GM23338 (cell line): Measurements from ENCODE around the gene NRIP1. TPM values are rescaled to one million over a fixed set of nuclear protein-coding genes. Genes with fewer than 3 reads are reported as not detected.

ENCODE experiments used
- ATAC-seq: fragments of 200-7000 bp; cut with Tn5 transposase; 3 replicates; pipeline ENCODE4 v1.9.1; 2020
- DNase-seq: peaks from one replicate; pipeline ENCODE4 v3.0.0-alpha.2; 2015; ENCODE audit warnings: low spot score
- H2AFZ ChIP-seq: fragments of 200-600 bp; sonication (generic); 2 replicates; pipeline ENCODE4 v1.8.0; 2016; ENCODE audit warnings: antibody characterized with exemption, mild to moderate bottlenecking, moderate library complexity
- H3F3A ChIP-seq: fragments of 200-600 bp; sonication (generic); replicated peaks from 2 replicates; pipeline ENCODE4 v1.8.0; 2017; ENCODE audit warnings: antibody characterized with exemption, mixed run types, low read depth
- H3K27ac ChIP-seq: fragments of 200-600 bp; sonication (generic); 2 replicates; pipeline ENCODE4 v1.6.1; 2016; ENCODE audit warnings: low read depth
- H3K27me3 ChIP-seq: fragments of 200-600 bp; sonication (generic); 2 replicates; pipeline ENCODE4 v1.8.0; 2016; ENCODE audit warnings: mild to moderate bottlenecking, mixed run types, moderate library complexity; ENCODE audit not compliant: insufficient read depth
- H3K36me3 ChIP-seq: fragments of 200-600 bp; sonication (generic); 2 replicates; pipeline ENCODE4 v1.8.0; 2016; ENCODE audit warnings: mild to moderate bottlenecking; ENCODE audit not compliant: insufficient read depth
- H3K4me1 ChIP-seq: fragments of 200-600 bp; sonication (generic); 2 replicates; pipeline ENCODE4 v1.8.0; 2016; ENCODE audit warnings: mild to moderate bottlenecking, moderate library complexity; ENCODE audit not compliant: insufficient read depth
- H3K4me2 ChIP-seq: fragments of 200-600 bp; sonication (generic); 2 replicates; pipeline ENCODE4 v1.7.1; 2017; ENCODE audit warnings: mixed run types
- H3K4me3 ChIP-seq: fragments of 200-600 bp; sonication (generic); 2 replicates; pipeline ENCODE4 v1.6.1; 2016; ENCODE audit warnings: mixed run types
- H3K79me2 ChIP-seq: fragments of 200-600 bp; sonication (generic); replicated peaks from 2 replicates; pipeline ENCODE4 v1.8.0; 2017; ENCODE audit warnings: mild to moderate bottlenecking; ENCODE audit not compliant: insufficient read depth
- H3K9me2 ChIP-seq: fragments of 200-600 bp; sonication (generic); 2 replicates; pipeline ENCODE4 v1.8.0; 2017; ENCODE audit not compliant: insufficient read depth
- H4K20me1 ChIP-seq: fragments of 200-600 bp; sonication (generic); replicated peaks from 2 replicates; pipeline ENCODE4 v1.8.0; 2017; ENCODE audit warnings: mild to moderate bottlenecking; ENCODE audit not compliant: insufficient read depth
- H3K27ac Mint-ChIP-seq: 2 replicates; pipeline ENCODE4 v1.8.0; 2020; ENCODE audit warnings: inconsistent platforms, mild to moderate bottlenecking, moderate library complexity, mixed read lengths
- H3K27me3 Mint-ChIP-seq: 3 replicates; pipeline ENCODE4 v1.8.0; 2022; ENCODE audit warnings: low read depth, mild to moderate bottlenecking, moderate library complexity, mixed read lengths, inconsistent platforms; ENCODE audit not compliant: insufficient read depth, poor library complexity
- H3K36me3 Mint-ChIP-seq: 3 replicates; pipeline ENCODE4 v1.8.0; 2021; ENCODE audit warnings: low read depth, mild to moderate bottlenecking, inconsistent platforms, moderate library complexity, mixed read lengths
- H3K4me1 Mint-ChIP-seq: 3 replicates; pipeline ENCODE4 v1.8.0; 2020; ENCODE audit warnings: mild to moderate bottlenecking, inconsistent platforms, mixed read lengths
- H3K4me3 Mint-ChIP-seq: 3 replicates; pipeline ENCODE4 v1.8.0; 2021; ENCODE audit warnings: moderate library complexity, mild to moderate bottlenecking, inconsistent platforms, mixed read lengths
- H3K9me3 Mint-ChIP-seq: 3 replicates; pipeline ENCODE4 v1.8.0; 2020; ENCODE audit warnings: moderate library complexity, mild to moderate bottlenecking, inconsistent platforms, mixed read lengths
- CREB1 ChIP-seq: fragments of 250-450 bp; sonication (Bioruptor Pico); IDR thresholded peaks from 2 replicates; pipeline ENCODE4 v1.5.0; 2020; ENCODE audit warnings: low read depth, mild to moderate bottlenecking, moderate library complexity
- EZH2phosphoT487 ChIP-seq: fragments of 200-600 bp; sonication (generic); IDR thresholded peaks from one replicate; pipeline ENCODE4 v1.8.1; 2018; ENCODE audit warnings: antibody characterized with exemption; ENCODE audit not compliant: unreplicated experiment
- NANOG ChIP-seq: IDR thresholded peaks from 2 replicates; pipeline ENCODE4 v1.6.1; 2016; ENCODE audit warnings: antibody characterized with exemption, borderline replicate concordance
- POLR2AphosphoS5 ChIP-seq: IDR thresholded peaks from 2 replicates; pipeline ENCODE4 v1.6.1; 2016; ENCODE audit warnings: antibody characterized with exemption, low read depth
- ZNF114 ChIP-seq: fragments of 250-450 bp; sonication (Bioruptor Pico); IDR thresholded peaks from 2 replicates; pipeline ENCODE4 v1.5.0; 2020; ENCODE audit warnings: mild to moderate bottlenecking, moderate library complexity
- ZNF462 ChIP-seq: fragments of 250-450 bp; sonication (Bioruptor Pico); IDR thresholded peaks from 2 replicates; pipeline ENCODE4 v1.5.0; 2020; ENCODE audit warnings: mild to moderate bottlenecking, moderate library complexity
- polyA plus RNA-seq: library from polyadenylated mRNA; unstranded; fragments of >200 nt; fragmentation: Nextera tagmentation; extraction: Ambion mirVana; gene quantifications from 2 replicates; pipeline ENCODE4 v1.2.1, GENCODE V29; 2016
- total RNA-seq: library from RNA; depleted of rRNA; stranded (reverse); fragments of >200 nt; shearing (Covaris generic); gene quantifications from 2 replicates; pipeline ENCODE4 v1.2.3, GENCODE V29; 2014

Gene NRIP1
- total and polyA plus RNA-seq, 2 experiments from 2014 or later, result 3.0 to 9.0 TPM

- Histone ChIP-seq H3K79me2 (no peaks in the 10 kb centered on the region), H3K4me2 (no peak overlapping the region), H3K4me1 (peaks cover 9% of the 10 kb centered on the region), H3K27me3 (no peaks in the 10 kb centered on the region), H3K36me3 (no peaks in the 10 kb centered on the region), H2AFZ (no peak overlapping the region), H3K9me2 (no peaks in the 10 kb centered on the region), H3K4me3 (no peak overlapping the region), H3F3A (no peaks in the 10 kb centered on the region), H4K20me1 (no peaks in the 10 kb centered on the region), H3K27ac (no peak overlapping the region)
- no peak for DNase-seq
- ATAC-seq, result no peak
- Mint-ChIP-seq H3K9me3 (0 out of 3 replicates have a peak, but pooled peaks cover 4% of the 10 kb centered on the region), H3K27ac (no peak overlapping the region), H3K36me3 (peaks cover 13% of the 10 kb centered on the region), H3K27me3 (no peaks in the 10 kb centered on the region), H3K4me3 (no peak overlapping the region), H3K4me1 (peaks cover 8% of the 10 kb centered on the region; the same call in 2 of the 3 replicates)
- no peak for TF ChIP-seq ZNF462 (CRISPR knock-in tag)
Measured at GRCh38 chr21:14972678-14973077, 92.1 kb downstream of the NRIP1 start.

DNA sequence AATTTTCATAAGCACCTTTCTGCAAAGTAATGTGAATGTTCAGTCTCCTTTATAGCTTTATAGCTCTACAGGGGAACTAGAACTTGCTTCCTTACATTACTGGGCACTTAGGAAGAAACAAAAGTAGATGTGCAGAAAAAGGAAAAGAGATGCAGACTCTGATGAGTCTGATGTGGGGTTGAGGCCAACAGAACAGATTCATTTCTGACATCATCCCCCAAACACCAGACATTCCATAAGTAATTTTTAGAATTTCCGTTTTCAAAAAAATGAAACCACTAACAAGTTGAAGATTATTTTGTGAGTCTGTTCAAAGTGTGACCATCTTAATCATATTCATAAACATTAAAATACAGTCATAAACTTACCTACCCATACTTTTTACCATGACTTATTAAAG, 96.0 kb downstream of the NRIP1 start:
- no peaks in the 10 kb centered on the region for H3K79me2 ChIP-seq
- no peaks in the 10 kb centered on the region for H3K36me3 ChIP-seq
- H3K27me3 ChIP-seq, result no peaks in the 10 kb centered on the region
- H3K9me3 Mint-ChIP-seq, result 0 out of 3 replicates have a peak, but pooled peaks cover 4% of the 10 kb centered on the region
- H3K27ac ChIP-seq, result no peak overlapping the region
- TF ChIP-seq ZNF114 (CRISPR knock-in tag) (no peak), ZNF462 (CRISPR knock-in tag) (no peak), POLR2AphosphoS5 (no peak), NANOG (no peak), EZH2phosphoT487 (no peak), CREB1 (CRISPR knock-in tag) (no peak)
- ATAC-seq (no peak), DNase-seq (no peak)
- H3K9me2 ChIP-seq, result no peaks in the 10 kb centered on the region
- no peaks in the 10 kb centered on the region for H3K4me1 Mint-ChIP-seq
- H3K36me3 Mint-ChIP-seq, result peaks cover 27% of the 10 kb centered on the region
- no peak overlapping the region for H3K27ac Mint-ChIP-seq
- H3K4me1 ChIP-seq, result no peaks in the 10 kb centered on the region
- no peak overlapping the region for H3K4me3 ChIP-seq
- H3K4me3 Mint-ChIP-seq, result no peak overlapping the region
- H3F3A ChIP-seq, result no peaks in the 10 kb centered on the region
- no peak overlapping the region for H2AFZ ChIP-seq
- no peak overlapping the region for H3K4me2 ChIP-seq
- H4K20me1 ChIP-seq, result no peaks in the 10 kb centered on the region
- no peaks in the 10 kb centered on the region for H3K27me3 Mint-ChIP-seq
